ENCODE data around the gene PACRG.
A peak's percentile ranks its signal among the peaks of the same experiment; 100 is the strongest.

Gene PACRG

GRCh38 chr6:163132050-163132750 lies 404.4 kb downstream of the PACRG start:
- no peak for DNase-seq

- no peak for DNase-seq
These were observed 405.2 kb downstream of the PACRG start for GRCh38 chr6:163133017-163133416.

- DNase-seq = no peak
These were observed 405.9 kb downstream of the PACRG start for GRCh38 chr6:163133691-163134090.

- DNase-seq = no peak
These were observed 409.1 kb downstream of the PACRG start for GRCh38 chr6:163136681-163137397.

DNA sequence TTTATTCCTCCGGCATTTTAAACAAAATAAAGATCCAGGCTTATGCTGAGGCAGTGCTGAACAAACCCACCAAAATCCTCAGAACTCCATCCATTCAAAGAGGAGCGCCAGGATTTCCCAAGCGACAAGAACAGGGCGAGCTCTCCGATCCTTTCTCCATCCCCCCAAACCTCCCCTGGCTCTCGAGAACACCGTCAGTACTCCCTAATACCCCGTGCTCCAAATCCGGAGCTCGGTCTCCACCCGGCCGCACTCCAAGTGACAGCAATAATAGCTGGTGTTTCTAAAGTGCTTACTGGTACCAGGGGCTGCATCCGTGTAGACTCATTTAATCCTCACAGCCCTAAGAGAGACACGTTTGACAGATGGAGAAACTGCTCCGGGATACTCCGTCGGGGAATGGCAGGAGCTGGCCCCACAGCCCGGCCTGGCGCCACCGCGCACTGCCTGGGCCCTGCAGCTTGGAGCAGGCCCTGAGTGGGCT lies 409.7 kb downstream of the PACRG start:
- peak in 12 of 56 donors; percentile 17 to 56 (median 36) for DNase-seq

DNA sequence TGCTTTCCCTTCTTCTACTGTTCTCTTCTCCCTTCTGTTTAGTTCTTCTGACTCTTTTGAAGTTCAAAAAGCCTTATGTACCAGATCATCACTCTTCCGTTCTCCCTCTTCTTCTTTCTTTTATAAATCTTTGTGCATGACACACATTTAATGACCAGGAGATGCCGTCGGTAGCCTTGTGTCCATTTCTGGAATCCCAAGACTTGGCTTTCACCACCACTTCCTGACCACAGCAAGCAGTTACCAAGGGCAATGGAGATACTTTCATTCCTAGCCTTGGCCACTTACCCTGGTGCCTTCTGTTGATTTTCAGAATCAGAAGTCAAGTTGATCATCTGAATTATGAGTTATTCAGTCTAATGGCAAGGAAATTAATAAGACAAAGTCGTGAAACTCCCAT lies 418.3 kb downstream of the PACRG start:
- no peak for DNase-seq

DNA sequence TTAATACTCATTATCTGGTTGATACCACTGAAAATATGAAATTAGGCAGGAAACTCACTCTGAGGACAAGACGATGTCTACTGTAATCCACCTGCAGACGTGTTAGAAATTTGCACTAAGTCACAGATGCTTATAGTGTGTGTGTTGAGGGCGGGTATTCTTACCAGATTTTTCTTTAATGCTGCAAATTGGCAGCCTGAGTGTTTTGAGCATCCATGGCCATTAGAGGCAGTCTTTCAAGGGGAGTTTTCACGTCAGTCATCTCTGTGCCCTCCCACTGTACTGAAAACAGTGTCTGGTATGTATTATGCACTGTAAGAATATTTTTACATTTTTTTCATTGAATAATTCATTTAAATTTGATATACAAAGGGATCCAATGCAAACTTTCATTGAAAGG lies 420.2 kb downstream of the PACRG start:
- DNase-seq = peak in 5 of 56 donors; percentile 28 to 45 (median 44)

DNA sequence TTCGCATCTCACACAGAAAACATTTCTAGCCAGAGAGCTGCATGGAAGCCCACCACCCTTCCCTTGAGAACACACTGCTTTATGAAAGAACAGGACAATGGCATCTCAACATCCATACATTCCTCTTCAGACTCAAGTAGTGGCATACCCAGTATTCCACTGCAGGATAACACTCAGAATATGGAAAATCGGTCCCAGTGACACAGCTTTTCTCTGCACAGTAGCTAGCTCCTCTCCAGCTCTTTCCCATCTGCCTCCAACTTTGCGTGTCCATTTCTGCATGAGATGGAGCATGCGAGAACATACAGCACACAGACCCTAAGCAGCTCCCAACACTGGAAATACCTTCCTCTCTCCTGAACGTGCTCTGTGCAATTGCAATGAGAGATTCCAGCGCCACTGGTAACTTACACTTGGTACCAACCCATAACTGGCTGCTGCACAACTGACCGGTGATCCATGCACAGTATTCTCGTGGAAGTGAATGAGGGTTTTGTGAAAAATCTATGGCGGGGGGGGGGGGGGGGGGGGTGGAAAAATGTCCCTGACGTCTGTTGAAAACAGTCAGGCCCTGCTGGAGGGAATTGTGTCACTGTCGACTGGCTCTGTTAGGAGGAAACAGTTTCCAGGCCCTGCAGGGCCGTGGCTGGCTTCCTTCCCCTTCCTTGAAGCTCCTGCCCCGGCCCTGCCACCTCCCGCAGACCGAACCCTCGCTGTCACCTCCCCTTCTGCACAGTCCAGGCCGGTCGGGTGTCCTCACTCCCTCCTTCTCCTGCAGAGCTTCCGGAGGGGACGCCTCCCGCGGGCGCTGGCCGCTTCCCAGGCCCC lies 420.9 kb downstream of the PACRG start:
- peak in 44 of 56 donors; percentile 20 to 81 (median 57) for DNase-seq

DNA sequence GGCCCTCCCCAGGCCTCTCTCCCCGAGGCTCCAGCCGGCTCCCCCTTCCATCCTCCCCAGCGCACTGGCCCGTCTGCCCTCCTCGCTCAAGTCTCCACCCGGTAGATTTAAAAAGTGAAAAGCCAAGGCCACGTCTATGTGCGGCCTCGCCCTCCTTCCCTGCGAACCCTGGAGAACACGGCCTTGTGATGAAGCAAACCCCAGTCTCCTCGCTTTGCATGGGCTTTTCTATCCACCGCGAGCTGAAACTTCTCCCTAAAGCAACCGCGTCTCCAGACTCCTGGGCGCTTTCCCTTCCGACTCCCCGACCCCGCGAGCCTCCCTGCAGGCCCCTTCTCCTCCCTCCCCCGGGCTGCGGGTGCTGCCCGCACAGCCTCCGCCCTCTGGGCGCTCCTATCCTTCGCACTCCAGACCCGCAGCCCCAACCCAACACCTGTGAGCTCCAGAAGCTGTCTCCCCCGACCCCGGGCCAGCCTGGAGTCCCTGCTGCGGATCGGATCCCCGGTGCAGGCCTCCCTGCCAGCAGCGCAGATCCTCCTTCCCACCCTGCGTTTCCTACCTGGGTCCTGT lies 421.6 kb downstream of the PACRG start:
- DNase-seq = no peak

GRCh38 chr6:163151212-163151611 lies 423.4 kb downstream of the PACRG start:
- peak in 1 of 56 donors; percentile 28 for DNase-seq

DNA sequence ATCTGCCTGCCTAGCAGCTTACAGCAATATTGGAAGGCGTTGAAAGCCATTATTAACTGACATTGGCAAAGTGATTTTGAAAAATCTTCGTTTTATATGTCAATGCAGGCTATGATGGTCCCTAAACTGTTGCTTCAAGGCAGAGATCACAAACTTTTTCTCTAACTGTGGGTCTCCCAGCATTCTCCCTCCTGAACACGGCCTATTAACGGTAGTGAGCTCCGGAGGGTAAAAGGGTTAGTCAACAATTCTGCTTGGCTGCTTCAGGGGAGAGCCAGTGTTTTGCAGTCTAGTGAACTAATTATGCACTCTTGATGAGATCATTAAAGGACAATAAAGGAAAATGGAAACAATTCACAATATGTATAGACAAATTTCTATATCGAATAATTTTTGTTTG lies 424.9 kb downstream of the PACRG start:
- DNase-seq = peak in 1 of 56 donors; percentile 28

DNA sequence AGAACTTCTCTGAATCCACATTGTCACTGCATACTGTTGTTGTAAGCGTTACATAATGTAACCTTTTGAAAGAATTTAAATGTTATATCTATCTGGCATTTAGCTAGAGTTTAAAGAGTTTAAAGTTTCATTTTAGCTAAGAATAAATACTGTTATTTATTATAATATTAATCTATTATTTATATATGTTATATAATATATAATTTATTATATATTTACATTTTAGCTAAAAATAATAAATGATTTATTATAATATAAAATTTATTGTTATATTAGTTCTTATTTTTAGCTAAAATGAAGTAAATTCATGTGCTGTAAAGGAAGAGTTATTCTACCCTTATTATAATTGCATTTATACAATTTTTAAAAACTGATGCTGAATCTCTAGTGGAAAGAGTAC lies 431.3 kb downstream of the PACRG start:
- no peak for DNase-seq

DNA sequence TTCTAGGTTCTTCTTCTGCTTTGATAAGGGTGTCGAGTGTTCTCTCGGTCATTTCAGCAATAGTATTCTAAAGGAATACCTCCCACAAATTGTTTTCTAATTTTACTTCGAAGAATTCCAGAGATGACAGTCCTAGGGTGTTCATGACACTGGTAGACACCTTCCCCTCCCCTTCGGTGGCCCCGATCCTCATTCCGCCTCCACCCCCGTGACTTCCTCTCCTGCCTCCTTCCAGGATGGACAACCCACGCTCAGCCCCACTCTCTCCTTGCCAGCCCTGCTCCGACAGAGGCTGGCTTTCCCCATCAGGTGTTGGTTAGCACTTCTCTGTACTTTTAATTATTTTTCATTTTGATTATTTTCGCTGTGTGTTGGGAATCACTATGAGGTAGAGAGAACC lies 431.9 kb downstream of the PACRG start:
- DNase-seq = no peak

DNA sequence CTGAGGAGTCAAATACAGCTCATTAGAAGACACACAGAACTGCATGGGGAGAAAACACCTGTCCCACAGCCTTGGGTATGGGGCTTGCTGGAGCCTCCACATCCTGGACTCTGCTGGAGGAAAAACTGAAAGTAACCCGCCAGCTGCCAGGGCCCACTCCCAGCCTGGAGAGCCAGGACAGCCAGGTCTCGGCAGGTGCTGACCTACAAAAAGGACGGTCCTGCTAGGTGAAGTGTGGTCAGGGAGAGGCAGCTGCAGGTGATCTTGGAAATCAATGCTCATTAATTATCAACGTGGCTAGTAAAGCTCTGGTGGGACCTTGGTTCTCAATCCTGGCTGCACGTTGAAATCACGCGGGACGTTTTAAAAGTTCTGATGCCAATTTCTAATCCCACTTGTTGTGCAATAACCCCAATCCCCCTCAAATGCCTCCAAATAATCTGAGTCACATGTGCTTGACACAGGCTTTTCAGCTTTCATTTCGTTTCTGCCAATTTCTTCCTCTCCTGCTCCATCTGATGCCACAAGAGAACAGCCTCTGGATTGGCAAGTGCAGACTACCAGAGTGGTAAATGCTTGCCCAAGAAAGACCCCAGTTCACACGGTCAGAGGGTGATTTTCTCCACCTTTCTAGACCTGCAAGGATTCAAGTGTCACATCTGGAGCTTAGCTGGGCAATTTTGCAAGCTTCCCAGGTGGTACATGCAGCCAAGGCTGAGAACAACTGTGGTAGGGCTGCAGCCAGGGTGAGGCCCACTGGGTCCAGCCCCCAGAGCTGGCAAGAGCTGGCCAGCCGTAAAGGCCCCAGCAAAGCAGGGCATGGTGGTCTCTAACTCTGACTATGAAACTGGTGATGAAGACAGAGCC lies 434.5 kb downstream of the PACRG start:
- no peak for DNase-seq

DNA sequence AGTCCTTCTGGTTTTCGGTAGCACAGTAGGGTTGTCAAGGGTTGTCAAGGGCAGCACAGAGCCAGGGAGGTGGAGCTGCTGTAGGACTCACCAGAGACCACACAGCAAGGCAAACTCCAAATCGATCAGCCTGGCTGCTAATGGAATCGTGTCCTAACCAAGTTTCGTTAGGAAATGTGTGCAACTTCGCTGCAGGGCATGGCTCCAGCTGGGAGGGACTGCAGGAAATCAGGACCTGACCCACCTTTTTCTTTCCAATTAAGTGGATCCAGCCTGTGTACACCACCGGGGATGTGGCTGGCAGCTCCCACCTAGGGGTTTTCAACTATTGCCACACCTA lies 435.1 kb downstream of the PACRG start:
- no peak for DNase-seq

DNA sequence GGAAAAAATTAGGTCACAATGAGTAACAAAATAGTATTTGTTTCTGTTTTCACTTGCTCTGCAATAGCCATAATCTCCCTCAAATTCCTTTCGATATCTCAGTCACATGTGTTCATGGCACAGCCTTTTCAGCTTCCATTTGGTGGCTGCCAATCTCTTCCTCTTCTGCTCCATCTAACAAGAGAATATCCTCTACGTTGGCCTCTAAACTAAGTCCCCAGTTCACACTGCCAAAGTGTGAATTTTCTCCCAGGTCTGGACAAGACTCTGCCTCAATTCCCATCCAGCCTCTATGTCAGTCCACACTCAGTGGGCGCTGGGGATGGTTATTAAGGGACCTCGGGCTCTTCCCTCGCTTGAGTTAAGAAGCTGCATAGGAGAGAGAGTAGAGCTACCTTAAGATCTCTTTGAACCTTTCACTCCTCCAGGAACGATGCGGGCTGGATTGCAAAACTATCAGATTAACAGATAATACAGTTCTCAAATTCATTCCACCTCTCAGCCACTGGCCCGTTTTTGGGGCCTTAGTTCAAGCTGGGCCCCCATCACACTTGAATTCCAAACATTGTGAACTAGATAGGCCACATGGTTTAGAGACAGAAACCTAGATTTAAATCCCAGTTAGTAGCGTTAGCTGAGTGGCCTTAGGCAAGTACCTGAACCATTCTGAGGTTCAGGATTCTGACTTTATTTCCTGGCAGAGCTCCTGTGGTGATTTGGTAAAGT lies 436.6 kb downstream of the PACRG start:
- DNase-seq = no peak

DNA sequence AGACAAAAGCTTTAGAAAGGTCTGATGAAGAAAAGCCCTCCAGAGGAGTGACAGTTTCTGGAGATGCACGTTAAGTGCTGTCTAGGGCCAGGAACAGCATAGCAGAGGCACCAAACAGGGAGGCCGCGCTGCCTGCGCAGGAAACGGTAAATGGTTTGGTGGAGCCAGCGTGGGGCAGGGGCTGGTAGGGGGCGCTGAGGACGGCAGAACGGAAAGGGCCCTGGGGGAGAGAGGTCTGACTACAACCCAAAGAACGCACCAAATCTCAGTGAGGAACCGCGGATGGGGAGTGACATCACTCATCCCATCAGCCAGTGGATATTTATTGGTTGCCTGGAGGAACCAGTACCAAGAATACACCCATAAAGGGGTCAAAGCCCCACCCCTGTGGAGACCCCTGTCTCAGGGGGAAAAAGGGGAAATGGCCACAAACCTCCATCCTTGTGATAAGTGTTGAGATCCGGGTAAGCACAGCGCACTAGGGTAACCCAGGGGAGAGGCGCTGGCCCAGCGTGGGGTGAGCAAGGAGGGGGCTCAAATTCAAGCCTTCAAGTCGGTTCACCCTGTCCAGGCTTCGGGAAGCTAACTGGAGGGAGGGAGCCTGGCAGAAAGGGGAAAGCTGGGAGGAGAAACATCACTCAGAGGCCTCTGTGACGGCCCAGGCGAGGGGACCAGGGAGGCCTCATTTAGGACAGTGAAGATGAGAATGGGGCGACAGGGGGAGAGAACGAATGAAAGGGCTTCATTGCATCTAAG lies 437.6 kb downstream of the PACRG start:
- DNase-seq = no peak

GRCh38 chr6:163165922-163166321 lies 438.1 kb downstream of the PACRG start:
- peak in 49 of 56 donors; percentile 20 to 92 (median 74) for DNase-seq

GRCh38 chr6:163166507-163166906 lies 438.7 kb downstream of the PACRG start:
- no peak for DNase-seq
